ENCODE measurements around the gene FBXW12.
"Not testable (repeated sequence)": the region's sequence is repeated elsewhere in the genome, so short reads cannot be mapped to it uniquely, and the experiment has no call there.

Gene FBXW12

DNA sequence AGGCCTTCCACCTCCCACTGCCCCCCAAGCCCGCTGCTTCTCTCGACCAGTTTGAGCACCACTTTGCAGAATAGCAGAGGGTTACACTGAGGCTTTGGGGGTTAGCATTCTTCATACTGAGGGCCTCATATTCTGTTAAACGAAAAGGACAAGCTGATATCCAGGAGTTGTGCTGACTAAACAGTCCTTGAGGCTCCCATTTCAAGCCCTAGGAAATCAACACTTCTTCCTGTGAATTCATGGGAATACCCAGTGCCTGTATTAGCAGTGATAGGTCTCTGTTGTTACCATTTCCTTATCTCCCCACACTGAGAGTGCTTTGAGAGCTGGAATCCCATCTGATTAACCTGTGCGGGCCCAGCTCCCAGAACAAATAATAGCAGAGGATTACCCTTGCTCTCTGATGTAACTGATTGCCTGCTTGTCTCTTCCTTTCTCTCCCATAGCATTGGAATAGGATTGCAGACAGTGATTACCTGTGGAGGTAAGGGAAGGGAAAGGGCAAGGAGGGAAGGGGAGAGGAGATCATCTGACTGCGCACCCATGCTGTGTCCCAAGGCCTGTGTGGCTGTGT is 930 bp downstream of the FBXW12 start:
- DNase-seq (ENCODE audit: low spot score) = no peak

DNA sequence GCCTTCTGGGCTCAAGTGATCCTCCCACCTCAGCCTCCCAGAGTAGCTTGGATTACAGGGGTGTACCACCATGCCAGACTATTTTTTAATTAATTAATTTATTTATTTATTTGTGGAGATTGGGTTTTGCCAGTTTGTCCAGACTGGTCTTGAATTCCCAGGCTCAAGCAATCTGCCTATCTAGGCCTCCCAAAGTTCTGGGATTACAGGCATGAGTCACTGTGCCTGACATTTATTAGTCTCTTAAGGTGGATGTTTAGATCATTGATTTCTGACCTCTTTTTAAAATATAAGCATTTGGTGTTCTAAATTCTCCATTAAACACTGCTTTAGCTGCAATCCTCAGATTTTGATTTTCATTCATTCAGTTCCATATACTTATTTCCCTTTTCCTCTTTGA is 15.6 kb downstream of the FBXW12 start:
- no peak for DNase-seq (ENCODE audit: low spot score)

GRCh38 chr3:48388966-48389365 is 16.9 kb downstream of the FBXW12 start:
- DNase-seq (ENCODE audit: low spot score) = no peak

DNA sequence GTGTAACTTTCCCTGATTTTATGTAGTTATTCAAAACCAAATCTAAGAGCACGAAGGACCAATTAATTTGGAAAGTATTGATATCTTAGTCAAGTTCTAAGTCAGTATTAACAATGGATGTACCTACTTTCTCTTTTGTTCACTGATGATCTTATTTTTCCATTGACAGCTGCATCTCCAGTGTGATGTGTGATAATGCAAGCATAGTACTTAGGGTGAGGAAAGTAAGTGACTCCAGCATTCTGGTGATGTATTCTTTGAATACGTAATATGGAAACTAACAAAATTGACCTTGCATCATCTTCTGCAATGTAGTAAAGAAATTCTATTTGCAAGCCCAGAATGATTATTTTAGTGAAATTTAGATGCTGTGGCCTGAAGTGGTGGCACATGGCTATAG is 22.4 kb downstream of the FBXW12 start:
- no peak for DNase-seq (ENCODE audit: low spot score)

GRCh38 chr3:48395714-48396113 is 23.7 kb downstream of the FBXW12 start:
- DNase-seq (ENCODE audit: low spot score) = no peak

GRCh38 chr3:48397767-48398681 is 26.0 kb downstream of the FBXW12 start:
- DNase-seq (ENCODE audit: low spot score) = no peak

GRCh38 chr3:48398701-48399386 is 26.8 kb downstream of the FBXW12 start:
- DNase-seq (ENCODE audit: low spot score) = no peak

DNA sequence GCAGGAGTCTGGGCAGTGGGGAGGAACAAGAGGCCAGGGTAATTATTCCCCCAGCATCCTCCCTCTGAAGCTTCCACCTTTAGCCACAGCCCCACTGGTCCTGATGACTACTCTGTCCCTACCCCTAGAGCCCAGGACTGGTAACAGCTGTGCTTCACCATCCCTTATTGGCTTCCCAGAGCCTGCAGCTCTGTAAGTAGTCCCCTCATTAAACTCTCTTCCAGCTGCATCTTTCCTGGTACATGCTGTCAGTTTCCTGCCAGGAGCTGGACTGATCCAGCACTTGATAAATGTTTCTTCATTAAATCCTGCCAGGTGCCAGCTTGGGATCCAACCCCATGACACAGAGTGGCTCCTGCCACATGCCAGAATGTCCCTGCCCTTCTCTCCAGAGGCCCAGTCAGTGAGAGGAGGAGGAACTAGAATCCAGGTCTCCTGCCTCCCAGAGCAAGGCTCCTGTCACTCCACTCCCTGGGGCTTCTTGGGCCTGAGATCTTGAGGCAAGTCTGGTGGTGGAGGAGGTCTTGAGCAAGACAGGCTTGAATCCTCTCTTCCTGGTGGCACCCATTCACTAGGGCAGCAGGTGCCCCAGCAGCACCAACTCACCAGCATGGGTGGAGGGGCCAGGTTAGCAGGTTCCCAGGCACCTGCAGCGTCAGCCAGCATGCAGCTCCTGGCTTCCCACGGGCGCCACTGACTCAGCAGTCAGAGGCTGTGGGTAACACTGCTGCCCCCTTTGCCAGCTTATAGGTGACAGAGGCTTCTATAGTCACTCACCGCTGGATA is 27.6 kb downstream of the FBXW12 start:
- peak; percentile 25 for DNase-seq (ENCODE audit: low spot score)

DNA sequence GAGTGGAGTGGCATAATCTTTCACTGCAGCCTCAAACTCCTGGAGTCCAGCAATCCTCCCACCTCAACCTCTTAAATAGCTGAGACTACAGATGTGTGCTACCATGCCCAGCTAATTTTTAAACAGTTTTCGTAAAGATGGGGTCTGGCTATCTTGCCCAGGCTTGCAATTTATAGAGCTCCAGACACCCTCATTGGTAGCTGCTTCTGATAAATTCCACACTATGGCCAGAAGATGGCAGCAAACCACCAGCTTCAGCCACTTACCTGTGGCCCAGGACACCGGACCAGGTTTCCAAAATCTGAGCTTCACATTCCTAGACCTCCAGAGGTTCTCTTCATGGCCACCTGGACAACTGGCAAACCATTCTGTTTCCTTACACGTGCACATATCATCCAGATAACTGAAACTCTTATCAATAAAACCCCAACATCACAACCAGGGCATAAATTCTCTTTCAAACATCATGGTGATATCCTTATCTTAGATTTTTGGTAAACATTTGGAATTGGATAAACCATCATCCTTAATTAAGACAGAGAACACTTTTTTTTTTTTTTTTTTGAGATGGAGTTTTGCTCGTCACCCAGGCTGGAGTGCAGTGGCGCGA is 28.9 kb downstream of the FBXW12 start:
- peak; percentile 73 for DNase-seq (ENCODE audit: low spot score)

DNA sequence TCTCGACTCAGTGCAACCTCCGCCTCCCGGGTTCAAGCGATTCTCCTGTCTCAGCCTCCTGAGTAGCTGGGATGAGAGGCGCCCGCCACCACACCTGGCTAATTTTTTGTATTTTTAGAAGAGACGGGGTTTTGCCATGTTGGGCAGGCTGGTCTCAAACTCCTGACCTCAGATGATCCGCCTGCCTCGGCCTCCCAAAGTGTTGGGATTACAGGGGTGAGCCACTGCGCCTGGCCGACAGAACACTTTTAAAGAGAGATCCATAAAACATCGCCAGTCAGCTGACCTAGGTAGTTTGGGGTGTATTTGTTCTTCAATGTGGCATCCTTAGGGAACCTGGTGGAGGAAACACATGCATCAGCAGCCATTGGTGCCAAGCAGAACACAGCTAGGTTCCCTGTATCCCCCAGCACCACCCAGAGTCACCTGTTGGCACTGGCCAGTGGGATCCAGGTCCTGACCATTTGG is 29.4 kb downstream of the FBXW12 start:
- not testable (repeated sequence) for DNase-seq (ENCODE audit: low spot score)

- peak; percentile 54 for DNase-seq (ENCODE audit: low spot score)
Observed at GRCh38 chr3:48402281-48402732, 30.3 kb downstream of the FBXW12 start.

DNA sequence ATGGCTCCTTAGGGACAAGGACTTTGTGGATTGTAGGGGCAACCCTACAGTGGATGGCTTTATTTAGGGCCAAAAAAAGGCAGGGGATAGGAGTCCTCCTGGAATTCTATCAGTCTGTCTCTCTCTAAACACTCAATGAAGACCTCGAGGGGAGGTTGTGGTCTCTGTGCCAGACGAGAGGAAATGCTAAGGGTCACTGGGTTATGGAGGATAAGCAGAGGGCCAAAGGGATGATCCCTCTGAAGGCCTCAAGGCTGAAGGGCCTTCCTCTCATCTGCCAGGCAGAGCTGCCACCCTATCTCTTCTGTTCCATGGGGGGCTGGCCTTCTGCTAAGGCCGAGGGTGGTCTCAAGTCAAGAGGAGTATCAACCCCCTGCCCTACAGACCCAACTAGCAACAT is 30.9 kb downstream of the FBXW12 start:
- DNase-seq (ENCODE audit: low spot score) = no peak

DNA sequence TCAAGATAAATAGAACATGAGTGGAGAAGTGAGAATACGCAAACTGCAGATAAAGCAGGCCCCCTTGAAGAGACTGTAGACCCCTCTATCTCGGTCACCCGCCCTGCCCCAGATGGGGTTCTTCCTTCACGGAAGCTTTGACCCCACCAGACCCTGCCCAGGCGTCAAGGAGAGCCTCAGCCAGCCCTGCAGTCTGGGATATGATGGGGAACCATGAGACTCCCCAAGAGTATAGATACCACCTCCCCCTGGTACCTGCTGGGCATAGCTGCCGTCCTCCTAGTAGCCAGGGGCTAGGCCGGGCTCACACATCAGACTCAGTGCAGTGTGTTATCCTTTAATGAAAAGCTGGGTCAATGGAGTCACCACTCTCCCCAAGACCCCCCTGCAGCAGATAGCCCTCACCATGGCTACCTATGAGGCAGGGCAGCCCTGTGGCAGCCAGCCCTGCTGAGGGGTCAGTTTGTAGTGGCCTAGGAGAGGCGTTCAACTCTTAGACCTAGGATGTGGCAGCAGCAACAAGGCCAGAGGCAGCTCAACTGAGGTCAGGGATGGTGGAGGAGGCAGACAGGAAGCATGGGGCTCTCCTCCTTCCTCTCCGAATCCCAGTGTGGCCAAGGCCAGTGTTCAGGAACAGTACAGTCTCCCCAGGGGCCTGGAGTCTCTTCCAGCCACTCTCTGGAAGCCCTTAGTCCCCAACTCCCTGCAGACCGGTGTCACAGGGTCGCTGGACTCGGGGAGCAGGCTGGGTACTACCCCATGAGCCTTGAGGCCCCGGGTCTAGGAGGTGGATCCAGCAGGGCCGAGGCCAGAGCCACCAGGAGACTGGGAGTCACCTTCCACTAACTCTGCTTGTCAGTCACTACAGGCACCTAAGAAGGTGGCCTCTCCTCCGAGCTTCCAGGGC is 31.8 kb downstream of the FBXW12 start:
- DNase-seq (ENCODE audit: low spot score) = no peak

GRCh38 chr3:48404440-48405342 is 32.7 kb downstream of the FBXW12 start:
- DNase-seq (ENCODE audit: low spot score) = no peak

- no peak for DNase-seq (ENCODE audit: low spot score)
Observed at GRCh38 chr3:48405343-48405881, 33.4 kb downstream of the FBXW12 start.

DNA sequence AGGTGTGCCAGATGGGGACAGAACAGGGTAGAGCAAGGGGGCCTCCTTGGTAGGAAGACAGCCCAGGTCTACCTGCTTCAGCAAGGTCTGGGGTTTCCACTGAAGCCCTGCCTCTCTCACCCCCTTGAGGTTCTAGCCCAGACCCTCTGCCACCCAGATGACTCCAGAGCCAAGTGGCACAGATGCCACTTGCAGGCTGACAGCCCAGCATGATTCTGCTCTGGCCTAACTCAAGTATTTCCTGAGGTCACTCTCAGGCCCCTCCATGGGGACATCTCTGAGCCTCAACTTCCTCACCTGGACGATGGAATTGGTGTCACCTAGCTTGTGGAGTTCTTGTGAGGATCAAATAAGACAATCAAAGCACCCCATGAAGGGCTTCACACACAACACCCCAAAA is 34.0 kb downstream of the FBXW12 start:
- DNase-seq (ENCODE audit: low spot score) = no peak

DNA sequence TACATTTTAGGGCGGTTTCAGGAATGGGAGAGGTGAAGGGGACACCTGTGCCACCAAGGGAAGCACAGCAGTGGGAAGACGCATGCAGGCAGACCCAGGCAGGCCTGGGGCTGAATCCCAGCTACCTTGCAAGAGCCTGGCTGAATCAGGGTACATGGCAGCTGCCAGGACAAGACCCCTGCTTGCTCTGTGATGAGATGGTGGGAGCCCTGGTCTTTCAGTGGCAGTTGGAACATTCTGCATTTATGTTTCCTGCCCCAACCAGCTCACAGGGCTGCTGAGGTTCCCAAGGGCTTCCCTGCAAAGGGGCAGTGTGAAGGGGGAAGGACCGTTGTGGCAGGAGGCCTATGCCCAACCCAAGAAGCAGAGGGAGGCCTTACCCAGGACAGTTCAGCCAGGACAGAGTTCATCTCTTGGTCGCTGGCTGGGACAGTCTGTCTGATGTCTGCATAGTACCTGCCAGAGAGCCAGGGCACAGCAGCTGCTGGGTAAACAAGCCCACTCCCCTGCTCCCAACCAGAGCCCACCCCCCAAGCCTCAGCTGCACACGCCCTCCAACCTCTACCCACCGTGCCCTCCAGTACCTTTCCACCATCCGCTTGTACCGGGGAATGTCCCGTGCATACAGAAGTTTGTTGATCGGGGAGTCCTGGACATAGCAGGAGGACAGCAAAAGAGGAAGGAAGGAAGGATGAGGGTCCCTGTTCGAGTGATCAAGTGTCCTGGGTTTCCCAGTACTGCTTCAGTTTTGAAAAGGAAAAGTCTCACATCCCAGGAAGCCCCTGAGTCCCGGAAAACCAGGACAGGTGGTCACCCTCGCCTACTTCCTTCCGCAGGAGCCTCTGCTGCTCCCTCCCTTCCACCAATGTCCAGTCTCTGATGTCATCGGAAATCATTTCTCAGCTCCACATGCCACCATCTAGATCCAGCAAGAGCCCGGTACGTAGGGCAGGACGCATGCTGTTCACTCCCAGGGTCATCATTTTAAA is 34.7 kb downstream of the FBXW12 start:
- DNase-seq (ENCODE audit: low spot score) = no peak

DNA sequence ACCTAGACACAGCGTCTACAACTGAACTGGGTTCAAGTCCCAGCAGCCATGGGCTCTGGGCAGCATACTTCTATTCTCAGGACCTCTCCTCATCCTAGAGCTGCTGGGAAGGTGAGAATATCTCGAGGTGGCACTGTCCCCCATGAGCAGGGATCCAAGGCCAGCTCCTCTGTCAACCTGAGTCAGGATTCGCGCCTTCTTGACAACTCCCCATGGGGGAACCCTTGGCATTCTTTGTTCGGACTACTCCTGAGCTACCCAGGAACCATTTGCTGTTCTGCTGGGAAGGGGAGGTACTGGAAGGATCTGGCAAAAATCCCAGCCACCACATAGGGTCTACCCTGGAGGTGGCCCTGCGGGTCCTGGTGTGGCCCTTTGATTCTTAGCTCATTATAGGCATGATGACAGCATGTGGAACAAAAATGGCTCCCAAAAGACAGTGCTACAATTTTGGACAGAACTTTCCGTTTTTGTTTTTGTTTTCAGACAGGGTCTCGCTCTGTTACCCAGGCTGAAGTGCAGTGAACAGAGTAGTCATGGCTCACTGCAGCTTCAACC is 35.6 kb downstream of the FBXW12 start:
- DNase-seq (ENCODE audit: low spot score) = no peak
